ENCODE results near the gene C5orf15.
A peak's percentile ranks its signal among the peaks of the same experiment; 100 is the strongest.

Gene C5orf15

DNA sequence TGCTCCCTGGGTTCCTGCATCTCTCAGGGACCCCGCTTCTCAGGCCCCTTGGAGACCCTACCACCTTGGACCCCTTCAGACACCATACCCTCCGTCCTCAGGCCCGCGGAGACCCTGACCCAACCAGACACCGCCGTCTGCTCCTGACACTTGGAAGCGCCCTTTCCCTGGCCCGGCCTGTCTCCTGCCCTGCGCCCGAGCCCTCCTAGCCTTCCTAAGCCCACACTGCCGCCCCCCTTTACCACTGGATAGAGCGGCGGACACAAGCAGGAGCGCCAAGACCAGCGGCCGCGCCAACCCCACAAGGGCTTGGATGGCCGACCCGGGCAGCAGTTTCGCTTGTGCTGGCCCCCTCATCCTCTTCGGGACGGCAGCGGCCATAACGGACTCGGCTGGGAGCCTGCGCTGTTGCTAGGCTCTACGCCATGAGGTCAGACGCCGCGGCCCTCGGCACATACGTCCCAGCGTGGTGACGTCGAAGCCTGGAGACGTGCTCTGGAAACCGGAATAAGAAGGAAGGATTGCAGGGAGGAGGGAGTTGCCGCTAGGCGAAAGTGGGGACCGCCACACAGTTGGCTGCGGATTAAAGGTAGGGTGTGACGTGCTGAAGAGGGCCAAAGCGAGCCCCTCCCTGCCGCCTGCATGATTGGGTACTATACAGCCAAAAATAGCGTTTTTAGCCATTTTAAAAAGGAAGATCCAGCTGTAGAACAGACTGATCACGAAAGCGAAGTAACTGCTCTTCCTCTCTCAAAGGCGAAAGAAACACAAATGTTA lies at the start of gene C5orf15:
TSS of gene C5orf15 (minus strand) at position 422 of the 777 bp plus-strand sequence. CDS start at position 381, 41 bp downstream.
- DNase-seq = peak; percentile 97

DNA sequence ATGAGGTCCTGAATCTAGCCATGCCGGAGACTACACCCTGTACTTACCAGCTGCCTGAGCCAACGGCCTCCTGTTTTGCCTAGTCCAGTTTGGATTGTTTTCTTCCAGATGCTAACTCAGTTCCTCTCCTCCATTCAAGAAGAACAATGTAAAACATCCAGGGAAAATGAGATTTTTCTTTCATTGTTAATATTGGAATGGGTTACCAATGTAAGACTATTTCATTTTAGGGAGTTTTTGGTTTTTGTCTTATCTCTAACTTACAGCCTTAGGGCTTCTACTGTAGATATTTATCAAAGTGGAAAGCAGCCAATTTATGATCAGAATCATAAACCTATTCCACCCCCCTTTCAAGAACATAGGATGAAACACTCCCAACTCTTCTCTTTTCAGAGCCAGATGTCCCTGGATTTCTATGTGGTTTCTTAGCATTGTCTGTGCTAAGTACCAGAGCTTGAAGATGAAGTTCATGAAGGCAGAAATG lies 39.9 kb upstream of the C5orf15 start:
- DNase-seq = no peak

DNA sequence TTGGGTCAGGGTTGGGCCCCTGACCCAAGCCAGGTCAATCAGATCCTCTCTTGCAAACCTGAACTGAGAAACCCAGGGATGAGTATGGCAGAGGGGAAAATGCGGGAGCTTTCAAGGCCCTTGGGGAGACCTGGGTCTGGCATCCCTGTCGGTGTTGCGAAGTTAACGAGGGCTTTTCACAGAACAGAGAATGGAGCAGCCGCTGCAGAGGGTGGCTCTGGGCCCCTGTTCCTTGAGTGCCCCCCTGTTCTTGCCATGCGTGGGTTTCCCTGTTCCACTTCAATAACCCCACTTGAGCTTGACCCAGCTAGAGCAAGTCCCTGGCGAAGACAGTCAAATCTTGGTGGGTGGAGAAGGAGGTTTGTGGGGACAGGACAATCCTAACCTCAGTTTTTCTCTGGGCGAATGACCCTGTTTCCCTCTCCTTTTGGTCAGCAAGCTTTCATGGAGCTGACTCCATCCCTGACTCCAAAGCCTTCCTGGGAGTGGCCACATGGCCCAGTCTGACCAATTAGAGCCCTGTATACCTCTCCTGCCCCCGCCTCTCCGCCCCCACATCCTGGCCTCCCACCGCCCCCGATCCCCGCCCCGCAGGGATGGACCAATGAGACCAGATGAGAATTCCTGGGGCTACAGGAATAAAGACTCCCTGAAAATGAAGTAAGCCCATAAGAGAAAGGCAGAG lies 39.3 kb upstream of the C5orf15 start:
- DNase-seq = no peak

DNA sequence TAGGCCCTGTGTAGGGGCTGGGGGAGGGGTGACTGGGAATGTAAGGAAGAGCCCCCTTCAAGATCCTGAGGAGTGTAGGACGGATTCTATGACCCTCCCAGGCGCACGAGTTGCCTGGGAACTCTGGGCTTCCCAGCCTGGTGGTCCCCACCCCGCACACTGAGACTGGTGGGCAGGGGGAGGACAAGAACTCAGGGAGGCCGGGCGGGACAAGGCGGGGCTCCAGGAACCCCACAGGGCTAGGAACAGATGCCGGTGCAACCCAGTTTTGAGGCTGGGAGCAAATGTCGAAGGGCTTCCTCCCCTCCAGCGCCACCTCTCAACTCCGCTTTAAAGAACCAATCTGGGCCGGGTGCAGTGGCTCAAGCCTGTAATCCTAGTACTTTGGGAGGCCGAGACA lies 37.7 kb upstream of the C5orf15 start:
- DNase-seq = no peak

DNA sequence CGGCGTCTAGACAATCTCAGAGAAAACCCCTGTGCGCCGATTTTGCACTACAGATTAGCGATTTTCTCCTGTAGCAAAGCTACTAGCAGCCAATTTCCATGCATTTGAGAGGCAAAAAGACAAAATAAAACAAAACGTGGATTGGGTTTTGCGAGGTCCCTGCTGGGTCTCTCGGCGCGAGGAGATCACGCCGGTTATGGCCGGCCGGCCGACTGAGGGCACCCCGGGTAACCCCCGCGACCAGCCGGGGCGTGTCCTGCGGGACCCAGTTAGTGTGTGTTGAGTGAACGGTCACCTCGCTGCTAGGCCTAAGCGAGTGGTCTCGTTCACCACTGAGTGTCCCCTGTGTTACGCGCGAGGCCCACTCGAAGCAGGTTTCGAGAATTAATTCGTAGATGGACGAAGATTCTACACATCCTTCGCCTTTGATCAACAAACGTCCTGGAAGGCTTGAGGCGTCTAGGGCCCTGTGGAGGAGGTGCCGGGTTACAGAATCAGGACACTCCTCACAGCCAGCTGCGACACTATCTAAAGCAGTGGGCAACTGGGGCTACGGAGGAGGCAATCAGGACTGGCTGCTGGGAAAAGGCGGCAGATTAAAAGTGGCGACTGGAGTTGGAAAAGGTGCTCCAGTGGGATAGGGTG lies 37.1 kb upstream of the C5orf15 start:
- DNase-seq = no peak

DNA sequence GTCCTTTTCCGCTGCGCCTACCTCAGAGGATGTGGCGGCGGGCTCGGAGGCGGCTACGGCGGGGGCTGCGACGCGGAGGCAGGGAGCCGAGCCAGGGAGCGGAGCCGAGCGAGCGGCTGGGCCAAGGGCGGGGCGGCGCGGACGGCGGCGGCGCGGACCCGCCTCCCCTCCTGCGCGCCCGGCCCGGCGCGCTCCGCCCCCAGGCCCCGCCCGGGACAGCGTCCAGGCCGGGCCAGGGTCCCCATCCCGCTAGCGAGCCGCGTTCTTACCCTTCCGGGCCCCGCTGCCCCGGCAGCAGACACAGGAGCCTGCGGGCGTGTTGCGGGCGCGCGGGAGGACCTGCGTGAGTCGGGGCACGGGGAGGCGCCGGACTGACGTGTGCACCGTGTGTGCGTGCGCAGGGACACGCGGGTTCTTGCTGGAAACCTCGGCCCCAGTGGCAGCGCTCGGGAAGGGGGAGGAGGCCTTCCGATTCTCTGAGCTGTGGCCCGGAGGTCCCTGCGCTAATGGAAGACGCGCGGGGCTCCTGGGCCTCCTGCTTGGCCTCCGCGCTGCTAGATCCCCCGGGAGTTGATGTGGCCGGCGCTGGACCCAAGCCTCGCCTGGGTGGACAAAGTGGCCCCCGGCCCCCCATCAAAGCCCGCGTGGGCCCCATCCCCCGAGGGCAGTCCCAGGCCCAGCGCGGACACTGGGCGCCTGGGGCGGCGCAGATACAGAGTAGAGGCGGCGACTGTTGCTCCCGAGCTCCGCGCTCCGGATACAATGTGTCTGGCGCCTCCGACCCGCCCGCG lies 36.4 kb upstream of the C5orf15 start, which contains the start of gene VDAC1:
TSS of gene VDAC1 (minus strand) at position 350 of the 791 bp plus-strand sequence. CDS start 11,963 bp downstream, outside the sequence.
- DNase-seq = peak; percentile 82

DNA sequence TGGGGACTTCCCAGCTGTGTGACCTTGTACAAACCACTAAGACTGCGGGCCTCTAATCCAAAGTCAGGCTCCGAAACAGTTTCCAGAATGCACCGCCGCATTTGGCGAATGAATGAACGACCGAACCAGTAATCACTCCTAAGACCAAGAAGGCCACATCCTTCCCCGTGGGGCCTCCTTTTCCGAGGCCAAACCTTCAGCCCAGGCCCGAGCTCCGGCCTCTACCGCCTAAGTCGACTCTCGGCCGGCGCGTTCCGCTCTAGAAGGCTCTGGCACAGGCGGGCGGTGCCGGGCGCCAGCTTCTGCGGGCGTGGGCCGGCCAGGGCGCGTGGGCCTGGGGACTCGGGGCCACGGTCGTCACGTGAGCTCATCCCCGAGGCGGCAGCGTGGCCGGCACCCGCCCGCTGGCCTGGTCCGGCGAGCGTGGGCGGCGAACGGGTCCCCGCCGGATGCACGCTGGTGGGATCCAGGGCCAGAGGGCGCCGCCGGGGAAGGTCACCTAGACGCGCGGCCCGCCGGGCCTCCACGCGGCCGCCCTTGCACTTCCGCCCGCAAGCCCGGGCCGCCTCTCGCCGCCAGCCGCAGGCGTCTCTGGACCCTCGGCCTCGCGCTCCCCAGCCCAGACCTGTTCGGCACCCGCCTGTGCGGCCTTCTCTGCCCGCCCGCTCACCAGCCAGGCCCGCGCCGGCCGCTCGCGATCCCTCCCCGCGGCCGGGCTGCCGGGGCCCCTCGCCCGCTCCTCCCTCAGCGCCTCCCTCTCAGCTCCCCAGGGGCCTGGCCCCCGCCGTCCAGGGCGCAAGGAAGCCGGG lies 35.6 kb upstream of the C5orf15 start:
- DNase-seq = peak; percentile 41

DNA sequence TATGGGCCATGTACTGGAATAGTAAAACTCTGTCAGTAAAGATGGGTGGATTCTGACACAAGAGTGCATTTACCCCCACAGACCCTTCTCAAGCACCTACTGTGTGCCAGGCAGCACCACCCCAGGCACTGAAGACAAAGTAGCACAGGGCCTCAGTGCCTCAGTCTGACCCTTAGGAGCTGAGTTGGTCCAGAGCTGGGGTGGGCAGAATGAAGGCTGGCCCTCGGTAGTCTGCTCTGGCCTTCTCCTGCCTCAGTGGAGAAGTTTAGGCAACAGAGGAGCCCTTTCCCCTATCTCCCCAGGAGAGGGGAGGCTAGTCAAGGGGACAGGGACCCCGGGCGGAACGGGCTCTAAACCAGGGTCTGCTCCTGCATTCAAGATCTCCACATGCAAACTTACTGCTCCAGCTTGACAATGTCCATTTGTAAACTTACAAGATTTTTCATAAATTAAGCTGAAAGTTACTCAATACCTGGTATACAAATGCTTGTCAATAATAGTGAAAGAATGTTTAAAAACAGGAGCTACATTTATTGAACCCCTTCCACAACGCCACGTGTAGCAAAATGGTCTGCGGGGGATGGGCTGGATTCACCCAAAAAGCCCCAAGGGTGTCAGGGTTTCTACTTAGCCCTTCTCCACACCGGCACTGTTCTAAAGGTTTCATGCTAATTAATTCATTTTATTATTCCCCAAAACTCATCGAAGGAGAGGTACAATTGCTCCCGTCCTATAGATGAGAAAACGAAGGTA lies 34.8 kb upstream of the C5orf15 start:
- peak; percentile 50 for DNase-seq

DNA sequence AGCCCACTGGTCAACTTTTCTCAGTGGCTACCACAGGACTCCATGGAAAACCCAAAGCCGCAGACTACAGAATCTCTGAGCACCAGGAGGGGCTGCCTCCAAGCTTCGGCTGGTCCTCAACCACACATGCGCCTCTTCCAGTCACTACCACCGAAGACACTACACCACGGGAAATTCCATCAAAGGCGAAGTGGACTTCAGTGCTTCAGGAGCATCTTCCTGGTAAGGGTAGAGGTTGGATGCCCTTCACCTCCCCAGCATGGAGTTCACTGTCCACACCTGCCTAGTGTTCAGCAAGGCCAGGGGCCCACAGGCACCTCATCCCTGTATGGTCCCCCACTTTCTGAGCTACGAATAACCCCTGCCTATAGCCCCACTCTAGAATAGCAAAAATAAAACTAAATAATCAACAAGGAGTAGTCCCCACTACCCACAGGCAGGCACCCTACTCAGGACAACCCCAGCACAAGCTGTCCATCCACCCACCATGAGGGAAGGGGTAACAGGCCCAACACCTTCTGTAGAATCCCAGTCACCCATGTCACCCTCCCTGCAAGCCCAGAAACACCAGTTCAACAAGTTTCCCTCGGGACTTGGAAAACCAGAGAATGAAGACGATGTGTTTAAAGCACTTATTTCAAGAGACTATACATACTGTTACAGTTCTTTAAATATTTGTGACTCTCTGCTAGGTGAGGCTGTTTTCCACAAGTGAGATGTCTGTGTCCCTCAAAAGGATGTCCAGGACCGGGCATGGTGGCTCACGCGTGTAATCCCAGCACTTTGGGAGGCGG lies 33.7 kb upstream of the C5orf15 start:
- DNase-seq = no peak

DNA sequence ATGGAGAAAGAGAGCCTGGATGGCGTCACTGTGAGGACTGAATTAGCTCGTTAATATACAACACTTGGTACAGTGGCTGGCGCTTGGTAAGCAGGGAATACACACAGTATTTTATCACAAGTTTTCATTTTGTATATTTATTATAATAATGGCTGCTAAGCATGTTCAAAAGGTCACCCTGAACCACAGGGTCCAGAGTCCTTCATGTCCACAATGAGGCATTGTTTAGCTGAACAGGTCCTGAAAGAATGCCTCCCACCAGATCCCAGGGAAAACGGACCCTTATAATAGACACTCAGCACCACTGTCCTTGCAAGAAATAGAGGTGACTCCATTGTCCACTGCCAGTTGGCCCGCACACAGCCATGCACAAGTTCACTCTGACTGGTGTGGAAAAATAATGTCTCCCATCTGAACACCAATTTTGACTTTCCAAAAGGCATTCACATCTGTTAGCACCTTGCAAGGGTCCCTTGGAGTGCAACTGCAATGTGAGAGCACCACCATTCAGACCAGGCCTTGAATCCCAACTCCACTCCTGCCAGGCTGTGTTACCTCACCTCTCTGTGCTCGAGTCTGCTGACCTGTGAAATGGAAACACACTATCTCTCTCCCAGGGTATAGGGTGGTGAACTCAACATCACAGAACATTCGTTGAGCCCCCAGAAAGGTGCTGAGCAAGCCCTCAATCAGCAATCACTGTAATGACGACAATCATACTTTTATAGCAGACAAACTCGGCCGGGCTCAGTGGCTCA lies 32.5 kb upstream of the C5orf15 start:
- DNase-seq = no peak

DNA sequence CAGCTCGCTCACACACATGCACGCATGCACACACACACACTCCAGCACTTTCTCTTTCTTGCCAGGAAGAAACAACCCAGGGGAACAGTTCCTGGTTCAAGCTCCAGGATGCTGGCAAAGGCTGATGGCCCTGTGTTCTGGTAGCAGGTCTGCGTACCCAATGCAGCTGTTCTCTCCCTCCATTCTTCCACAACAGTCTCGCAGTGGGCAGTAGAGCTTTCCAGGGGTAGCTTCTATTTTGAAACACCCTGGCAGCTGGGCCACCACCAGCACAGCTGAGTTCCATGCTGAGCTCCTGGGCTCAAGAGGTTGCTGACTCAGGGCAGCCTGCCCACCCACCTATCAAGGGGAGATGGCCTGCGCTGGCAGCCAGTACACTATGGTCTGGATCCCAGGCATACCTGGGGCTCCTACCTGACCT lies 31.7 kb upstream of the C5orf15 start:
- no peak for DNase-seq

DNA sequence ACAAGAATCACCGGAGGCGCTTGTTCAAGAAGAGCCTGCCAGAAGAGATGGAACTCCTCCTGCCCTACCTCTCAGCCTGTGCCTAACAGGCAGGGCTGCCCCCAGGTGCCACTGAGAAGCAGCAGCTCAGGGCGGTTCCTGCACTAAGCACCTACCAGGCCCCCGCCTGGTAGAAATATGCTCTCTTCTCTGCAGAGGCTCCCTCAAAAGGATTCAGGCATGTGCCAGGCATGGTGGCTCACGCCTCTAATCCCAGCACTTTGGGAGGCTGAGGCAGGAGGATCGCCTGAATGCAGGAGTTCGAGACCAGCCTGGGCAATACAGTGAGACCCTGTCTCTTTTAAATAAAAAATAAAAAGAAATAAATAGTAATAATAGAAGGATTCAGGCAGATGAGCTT lies 30.4 kb upstream of the C5orf15 start:
- DNase-seq = no peak

DNA sequence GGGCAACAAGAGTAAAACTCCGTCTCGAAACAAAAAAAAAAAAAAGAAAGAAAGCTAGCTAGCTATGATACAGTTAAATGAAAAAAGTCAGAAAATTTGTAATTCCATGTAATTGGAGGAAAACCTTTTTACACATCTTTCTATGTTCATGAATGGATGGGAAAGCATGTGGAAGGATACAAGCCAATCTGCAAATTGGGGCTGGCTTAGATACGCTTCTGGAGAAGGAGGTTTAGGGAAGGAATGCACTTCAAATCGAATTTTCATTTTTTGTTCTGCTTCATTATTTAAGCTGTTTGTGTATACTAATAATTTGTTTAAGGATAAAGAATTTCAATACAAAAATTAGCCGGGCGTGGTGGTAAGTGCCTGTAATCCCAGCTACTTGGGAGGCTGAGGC lies 29.6 kb upstream of the C5orf15 start:
- no peak for DNase-seq

DNA sequence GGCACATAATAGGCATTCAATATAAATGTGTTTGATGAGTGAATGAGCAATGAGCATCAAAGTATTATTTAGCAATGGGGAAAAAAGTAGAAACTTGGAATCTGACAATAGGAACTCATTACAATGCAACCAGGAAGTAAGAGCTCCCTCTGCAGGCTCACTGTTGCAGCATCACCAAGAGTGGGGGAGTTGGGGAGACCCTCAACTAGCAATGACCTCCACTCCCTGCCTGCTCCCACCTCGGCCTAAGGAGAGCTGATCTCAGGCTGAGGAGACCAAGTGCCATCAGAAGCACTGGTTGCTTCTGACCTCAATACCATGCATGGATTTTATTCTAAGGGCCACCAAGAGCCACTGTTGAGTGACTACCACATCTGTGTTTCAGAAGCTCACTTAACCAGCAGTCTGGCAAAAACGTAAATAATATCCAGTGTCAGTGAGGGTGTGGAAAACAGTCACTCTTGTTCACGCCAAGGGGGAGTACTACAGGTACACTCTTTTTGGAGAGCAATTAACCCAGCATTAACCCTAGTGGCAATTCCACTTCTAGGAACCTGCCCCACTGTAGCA lies 28.3 kb upstream of the C5orf15 start:
- DNase-seq = no peak

DNA sequence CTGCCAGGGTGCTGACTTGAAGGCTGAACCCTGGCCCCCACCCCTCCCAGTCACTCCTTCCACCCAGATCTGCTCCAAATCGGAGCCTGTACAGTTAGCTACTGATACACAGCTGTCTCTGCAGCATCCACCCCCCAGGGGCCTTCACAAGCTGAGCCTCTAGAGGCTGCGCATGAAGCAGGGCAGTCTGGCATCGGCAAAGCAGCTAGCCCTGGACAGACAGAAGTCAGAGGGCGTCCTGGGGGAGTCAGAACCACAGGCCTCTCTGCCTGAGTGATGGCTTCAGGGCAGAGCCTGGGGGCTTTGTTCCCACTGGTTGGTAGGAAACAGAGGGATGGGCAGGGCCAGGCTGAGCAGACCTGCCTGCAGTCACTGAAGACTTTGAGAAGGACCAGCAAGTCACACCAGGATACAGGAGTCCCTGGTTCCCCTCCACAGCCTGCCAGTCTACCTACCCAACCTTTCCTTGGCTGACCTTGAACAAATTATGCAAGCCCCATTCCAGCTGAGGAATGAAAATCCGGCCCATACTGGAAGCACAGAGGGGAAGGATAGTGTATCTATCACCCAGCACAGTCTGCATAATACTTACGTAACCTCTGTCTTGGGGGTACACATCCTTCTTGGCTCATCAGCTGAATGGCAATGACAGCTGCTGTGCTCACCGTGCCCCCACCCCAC lies 27.6 kb upstream of the C5orf15 start:
- no peak for DNase-seq

DNA sequence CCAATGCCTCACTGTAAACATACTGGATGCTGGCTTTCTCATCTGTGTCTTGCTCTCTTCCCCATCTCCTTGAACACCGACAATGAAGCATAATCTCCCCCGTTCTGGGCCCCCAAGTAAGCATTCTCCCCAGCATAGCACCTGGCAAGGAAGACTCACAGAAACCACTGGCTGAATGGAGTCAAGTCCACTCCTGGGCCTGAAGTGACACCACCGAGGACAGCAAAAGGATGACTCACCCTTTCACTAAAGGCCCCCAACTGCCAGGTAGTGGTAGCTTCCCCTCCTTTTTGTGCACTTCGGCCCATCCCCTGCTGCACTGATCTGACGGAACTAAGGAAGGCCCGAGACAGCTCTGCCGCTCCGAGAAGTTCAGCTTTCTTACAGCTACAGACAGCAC lies 26.9 kb upstream of the C5orf15 start:
- DNase-seq = no peak

DNA sequence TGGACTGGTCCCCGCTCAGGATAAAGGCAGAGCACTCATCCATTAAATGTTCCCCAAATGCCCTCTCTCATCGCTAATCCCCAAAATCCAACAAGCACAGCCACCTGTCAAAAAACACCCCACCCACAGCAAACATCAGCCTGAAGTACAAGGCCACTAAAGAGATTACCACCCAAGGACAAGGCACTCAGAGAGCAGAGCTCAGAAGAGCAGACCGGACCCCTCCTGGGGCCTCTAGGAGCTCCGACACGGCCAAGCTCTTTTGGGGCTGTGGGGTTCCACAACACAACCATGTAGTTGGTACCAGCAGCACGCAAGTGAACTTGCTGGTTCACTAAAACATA lies 26.5 kb upstream of the C5orf15 start:
- no peak for DNase-seq

DNA sequence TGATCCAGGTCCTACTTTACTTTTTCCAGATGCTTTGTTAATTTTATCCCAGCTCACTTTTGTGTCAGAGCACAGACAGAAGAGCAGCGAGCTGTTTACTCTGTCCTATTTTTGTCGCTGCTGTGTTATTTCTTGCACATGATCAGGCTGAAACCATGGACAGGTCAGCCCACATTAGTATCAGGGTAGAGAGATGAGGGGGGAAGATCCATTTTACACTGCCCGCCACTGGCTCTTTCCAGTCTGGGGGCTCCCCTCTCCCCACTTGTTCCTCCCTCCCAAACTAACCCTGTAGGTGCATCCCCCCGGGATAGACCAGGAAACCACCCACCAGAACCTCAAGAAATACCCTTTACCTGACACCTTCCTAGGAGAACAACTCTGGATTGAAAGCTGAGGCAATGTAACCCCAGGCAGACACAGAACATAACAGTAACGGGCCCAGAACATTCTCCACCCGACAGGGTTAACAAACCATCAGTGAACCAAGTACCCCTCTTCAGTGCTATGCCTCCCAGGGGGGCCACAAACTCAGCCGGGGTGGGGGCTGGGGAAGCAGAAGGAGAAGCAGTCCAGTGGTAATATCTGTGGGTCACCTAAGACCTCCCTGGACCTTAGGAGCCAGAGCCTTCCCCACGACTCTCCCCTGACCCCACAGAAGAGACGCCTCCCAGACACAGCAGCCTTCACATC lies 26.0 kb upstream of the C5orf15 start:
- DNase-seq = no peak

Measured in activated CD4-positive, alpha-beta T cell treated with anti-CD3 and anti-CD28 coated beads, Interleukin-2, amount 50 U/mL, for 16 hours (primary cell).